ENCODE results near the gene TBL1X.
"Not testable (repeated sequence)": the region's sequence is repeated elsewhere in the genome, so short reads cannot be mapped to it uniquely, and the experiment has no call there.

TBL1X gene

DNA sequence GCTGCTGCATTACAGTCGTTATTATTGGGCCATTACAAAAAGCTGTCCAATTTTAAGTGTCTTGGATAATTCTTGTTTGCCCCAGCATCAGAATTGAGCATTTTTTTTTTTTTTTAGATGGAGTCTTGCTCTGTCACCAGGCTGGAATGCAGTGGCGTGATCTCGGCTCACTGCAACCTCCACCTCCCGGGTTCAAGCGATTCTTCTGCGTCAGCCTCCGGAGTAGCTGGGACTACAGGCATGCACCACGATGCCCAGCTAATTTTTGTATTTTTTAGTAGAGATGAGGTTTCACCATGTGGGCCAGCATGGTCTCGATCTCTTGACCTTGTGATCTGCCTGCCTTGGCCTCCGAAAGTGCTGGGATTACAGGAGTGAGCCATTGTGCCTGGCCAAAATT lies 71.3 kb downstream of the TBL1X start:
- not testable (repeated sequence) for H3K27me3 ChIP-seq (ENCODE audit: insufficient read depth, low read length); H3K4me3 ChIP-seq (ENCODE audit: low read length); H3K27ac ChIP-seq (ENCODE audit: low read depth, low read length); H3K9me3 ChIP-seq (ENCODE audit: insufficient read depth, low read depth, low read length); H3K36me3 ChIP-seq (ENCODE audit: insufficient read depth, low read length); H3K9ac ChIP-seq (ENCODE audit: low read depth, low read length)
- peaks cover 36% of the 10 kb centered on the region for H3K4me1 ChIP-seq (ENCODE audit: insufficient read depth, low read length)
- 89% methylated on average over 10 of the region's 10 CpGs for WGBS

DNA sequence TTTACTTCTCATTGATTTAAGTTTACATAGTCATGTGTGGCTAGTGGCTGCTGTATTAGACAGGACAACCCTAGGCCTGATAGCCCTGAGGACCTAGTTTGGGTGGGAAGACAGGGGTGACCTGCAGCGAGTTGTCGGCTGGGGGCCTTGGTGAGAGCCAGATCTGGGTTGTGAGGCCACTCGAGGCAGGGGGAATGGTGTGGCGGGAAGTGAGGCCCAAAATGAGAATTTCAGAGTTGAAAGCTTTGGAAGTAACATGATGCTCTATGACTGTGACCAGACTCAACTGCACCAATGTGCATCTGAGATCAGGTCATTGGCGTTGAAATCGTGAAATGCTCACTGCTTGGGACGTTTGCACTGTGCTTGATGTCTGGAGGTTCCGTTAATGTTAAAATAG lies 72.9 kb downstream of the TBL1X start:
- Histone ChIP-seq H3K9me3 (ENCODE audit: insufficient read depth, low read depth, low read length) (no peaks in the 10 kb centered on the region), H3K27me3 (ENCODE audit: insufficient read depth, low read length) (no peaks in the 10 kb centered on the region), H3K27ac (ENCODE audit: low read depth, low read length) (no peak overlapping the region), H3K9ac (ENCODE audit: low read depth, low read length) (no peak overlapping the region), H3K4me3 (ENCODE audit: low read length) (no peak overlapping the region), H3K4me1 (ENCODE audit: insufficient read depth, low read length) (peaks cover 34% of the 10 kb centered on the region), H3K36me3 (ENCODE audit: insufficient read depth, low read length) (no peaks in the 10 kb centered on the region)
- WGBS, result 97% methylated on average over 8 of the region's 8 CpGs

DNA sequence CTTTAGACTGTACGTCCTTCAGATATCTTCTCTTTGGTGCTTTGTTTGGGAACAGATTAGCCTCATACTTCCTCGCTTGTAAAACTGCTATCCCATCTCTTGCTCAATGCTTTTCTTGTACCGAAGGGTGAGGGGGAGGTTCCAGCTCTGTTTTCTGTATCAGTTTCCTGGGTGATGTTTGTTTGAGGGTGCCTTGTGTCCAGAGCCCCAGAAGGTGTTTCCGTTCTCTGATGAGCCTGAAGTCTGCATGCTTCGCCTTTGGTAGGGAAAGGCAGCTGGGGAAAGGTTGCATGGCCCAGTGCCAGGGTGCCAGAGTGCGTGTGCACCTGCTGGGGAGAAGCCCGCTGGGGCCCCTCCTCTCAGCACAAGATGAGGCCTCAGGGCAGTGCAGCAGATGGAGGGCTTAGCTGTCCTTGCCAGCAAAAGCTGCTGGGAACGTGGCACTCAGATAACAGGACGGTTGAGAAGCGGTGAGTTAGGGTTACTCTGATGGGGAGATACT lies 73.7 kb downstream of the TBL1X start:
- Histone ChIP-seq H3K9me3 (ENCODE audit: insufficient read depth, low read depth, low read length) (no peaks in the 10 kb centered on the region), H3K4me3 (ENCODE audit: low read length) (no peak overlapping the region), H3K27ac (ENCODE audit: low read depth, low read length) (no peak overlapping the region), H3K36me3 (ENCODE audit: insufficient read depth, low read length) (no peaks in the 10 kb centered on the region), H3K4me1 (ENCODE audit: insufficient read depth, low read length) (peaks cover 31% of the 10 kb centered on the region), H3K27me3 (ENCODE audit: insufficient read depth, low read length) (no peaks in the 10 kb centered on the region), H3K9ac (ENCODE audit: low read depth, low read length) (no peak overlapping the region)
- WGBS, result 95% methylated on average over 10 of the region's 10 CpGs

DNA sequence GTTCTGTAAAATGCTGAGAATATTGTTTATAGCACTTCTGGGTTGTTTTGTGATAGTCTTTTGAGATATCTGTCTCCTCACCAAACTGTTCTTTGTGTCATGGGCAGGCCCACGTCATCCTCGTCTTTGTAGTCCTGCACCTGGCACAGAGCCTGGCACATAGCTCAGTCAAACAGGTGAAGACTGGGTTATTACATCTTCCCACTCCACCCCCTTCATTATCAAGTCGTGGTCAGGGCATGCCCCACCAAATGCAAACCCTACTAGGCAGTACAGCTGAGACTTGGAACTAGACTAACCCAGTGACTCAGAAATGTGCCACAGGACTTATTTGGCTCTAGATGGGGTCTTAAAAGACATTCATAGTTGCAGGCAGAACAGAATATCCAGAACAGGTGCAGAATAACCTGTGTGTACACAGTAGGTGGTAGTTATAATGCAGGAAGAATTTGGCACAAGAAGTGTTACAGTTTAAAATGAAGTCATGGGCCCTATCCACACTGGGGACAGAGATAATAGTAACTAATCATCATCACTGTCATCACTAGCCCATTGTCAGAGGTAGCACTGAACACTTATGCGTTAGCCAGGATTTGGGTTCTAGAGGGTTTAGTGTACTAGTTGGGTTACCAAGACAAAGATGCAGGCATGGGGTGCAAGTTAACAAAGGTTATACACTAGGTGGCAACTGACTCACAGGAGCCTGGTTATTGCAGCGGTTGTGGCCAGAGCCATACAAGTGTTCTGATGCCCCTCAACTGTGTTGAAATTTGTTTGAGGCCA lies 74.9 kb downstream of the TBL1X start:
- Histone ChIP-seq H3K27ac (ENCODE audit: low read depth, low read length) (no peak overlapping the region), H3K36me3 (ENCODE audit: insufficient read depth, low read length) (no peaks in the 10 kb centered on the region), H3K9ac (ENCODE audit: low read depth, low read length) (no peak overlapping the region), H3K4me3 (ENCODE audit: low read length) (no peak overlapping the region), H3K27me3 (ENCODE audit: insufficient read depth, low read length) (no peaks in the 10 kb centered on the region), H3K9me3 (ENCODE audit: insufficient read depth, low read depth, low read length) (no peaks in the 10 kb centered on the region), H3K4me1 (ENCODE audit: insufficient read depth, low read length) (peaks cover 19% of the 10 kb centered on the region)
- 87% methylated on average over 5 of the region's 5 CpGs for WGBS

DNA sequence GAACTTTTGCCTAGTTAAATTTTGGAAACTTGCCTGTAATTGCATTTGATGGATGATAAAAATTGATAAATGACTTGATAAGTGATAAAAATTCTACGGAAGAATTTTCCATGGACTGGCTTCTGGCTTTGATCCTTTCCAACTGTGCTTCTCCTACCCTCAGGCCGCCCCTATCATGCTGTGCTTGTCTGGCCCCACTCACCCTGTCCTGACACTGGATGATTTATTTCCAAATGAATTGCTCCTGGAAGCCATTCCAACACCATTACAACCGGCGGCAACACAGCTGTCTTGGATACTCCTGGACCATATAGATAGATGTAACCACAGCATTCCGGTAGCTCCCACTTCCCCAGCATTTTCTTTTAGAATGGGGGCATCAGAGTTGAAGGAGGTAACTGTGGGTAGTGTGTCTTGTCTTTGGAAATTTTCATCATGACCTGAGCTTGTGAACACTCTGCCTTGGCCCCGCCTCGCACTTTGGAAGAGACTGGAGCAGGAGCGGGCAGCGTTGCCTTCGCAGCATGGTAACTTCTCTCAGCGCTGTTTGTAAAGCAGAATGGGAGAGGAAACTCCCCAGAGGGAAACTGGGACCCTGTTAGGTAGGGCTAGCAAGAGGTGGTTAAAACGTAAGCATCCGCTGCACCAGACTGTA lies 77.4 kb downstream of the TBL1X start:
- Histone ChIP-seq H3K27ac (ENCODE audit: low read depth, low read length) (no peak overlapping the region), H3K9me3 (ENCODE audit: insufficient read depth, low read depth, low read length) (no peaks in the 10 kb centered on the region), H3K4me3 (ENCODE audit: low read length) (no peak overlapping the region), H3K27me3 (ENCODE audit: insufficient read depth, low read length) (no peaks in the 10 kb centered on the region), H3K9ac (ENCODE audit: low read depth, low read length) (no peak overlapping the region), H3K36me3 (ENCODE audit: insufficient read depth, low read length) (no peaks in the 10 kb centered on the region), H3K4me1 (ENCODE audit: insufficient read depth, low read length) (0 out of 2 replicates have a peak, but pooled peaks cover 7% of the 10 kb centered on the region)
- 90% methylated on average over 12 of the region's 13 CpGs for WGBS

GRCh38 chrX:9542761-9543111 lies 77.9 kb downstream of the TBL1X start:
- WGBS, result 84% methylated on average over 12 of the region's 12 CpGs
- 0 out of 2 replicates have a peak, but pooled peaks cover 7% of the 10 kb centered on the region for H3K4me1 ChIP-seq (ENCODE audit: insufficient read depth, low read length)
- H3K27ac ChIP-seq (ENCODE audit: low read depth, low read length), result no peak overlapping the region

DNA sequence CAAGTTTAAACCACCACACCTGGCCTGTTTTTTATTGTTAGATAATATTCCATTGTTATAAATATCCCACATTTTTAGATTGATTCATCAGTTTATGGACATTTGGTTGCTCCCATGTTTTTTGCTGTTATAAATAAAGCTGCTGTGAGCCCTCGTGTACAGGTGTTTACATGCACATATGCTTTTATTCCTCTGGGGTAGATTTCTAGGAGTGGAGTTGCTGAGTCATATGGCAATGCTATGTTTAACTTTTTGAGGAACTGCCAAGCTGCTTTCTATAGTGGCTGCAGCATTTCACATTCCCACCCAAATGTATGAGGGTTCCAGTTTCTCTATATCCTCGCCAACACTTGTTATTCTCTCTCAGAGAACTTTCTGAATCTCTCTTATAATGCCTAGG lies 90.5 kb downstream of the TBL1X start:
- H3K36me3 ChIP-seq (ENCODE audit: insufficient read depth, low read length), result no peaks in the 10 kb centered on the region
- H3K27ac ChIP-seq (ENCODE audit: low read depth, low read length), result no peak overlapping the region
- H3K4me1 ChIP-seq (ENCODE audit: insufficient read depth, low read length), result no peaks in the 10 kb centered on the region
- no peak overlapping the region for H3K9ac ChIP-seq (ENCODE audit: low read depth, low read length)
- no peak overlapping the region for H3K4me3 ChIP-seq (ENCODE audit: low read length)
- H3K27me3 ChIP-seq (ENCODE audit: insufficient read depth, low read length), result no peaks in the 10 kb centered on the region
- H3K9me3 ChIP-seq (ENCODE audit: insufficient read depth, low read depth, low read length), result no peaks in the 10 kb centered on the region
- WGBS, result 83% methylated on average over 1 of the region's 2 CpGs

More at GRCh38 chrX:9542761-9543111, 77.9 kb downstream of the TBL1X start:
- H3K36me3 ChIP-seq (ENCODE audit: insufficient read depth, low read length), result no peaks in the 10 kb centered on the region
- no peak overlapping the region for H3K4me3 ChIP-seq (ENCODE audit: low read length)
- H3K9ac ChIP-seq (ENCODE audit: low read depth, low read length), result no peak overlapping the region
- H3K27me3 ChIP-seq (ENCODE audit: insufficient read depth, low read length), result no peaks in the 10 kb centered on the region
- no peaks in the 10 kb centered on the region for H3K9me3 ChIP-seq (ENCODE audit: insufficient read depth, low read depth, low read length)

DNA sequence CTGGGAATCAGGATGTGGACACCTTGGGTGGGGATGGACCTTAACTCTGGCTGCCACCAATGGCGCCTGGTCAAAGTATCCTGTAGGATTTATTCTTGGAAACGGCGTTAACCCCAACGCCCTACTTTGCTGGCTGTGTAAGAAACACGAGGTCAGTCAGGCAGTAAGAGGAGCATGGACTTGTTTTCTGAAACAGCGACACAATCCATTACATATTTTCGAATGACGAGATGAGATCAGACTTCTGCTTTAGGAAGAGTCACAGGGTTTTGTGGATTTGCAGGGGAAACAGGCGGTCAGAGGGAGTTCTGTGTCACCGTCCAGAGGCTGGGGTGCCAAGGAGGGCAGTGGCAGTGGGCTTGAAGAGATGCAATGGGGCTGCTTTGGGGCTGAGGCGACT lies 92.2 kb downstream of the TBL1X start:
- 94% methylated on average over 11 of the region's 11 CpGs for WGBS
- Histone ChIP-seq H3K9me3 (ENCODE audit: insufficient read depth, low read depth, low read length) (no peaks in the 10 kb centered on the region), H3K4me1 (ENCODE audit: insufficient read depth, low read length) (no peaks in the 10 kb centered on the region), H3K4me3 (ENCODE audit: low read length) (no peak overlapping the region), H3K27me3 (ENCODE audit: insufficient read depth, low read length) (no peaks in the 10 kb centered on the region), H3K36me3 (ENCODE audit: insufficient read depth, low read length) (no peaks in the 10 kb centered on the region), H3K9ac (ENCODE audit: low read depth, low read length) (no peak overlapping the region), H3K27ac (ENCODE audit: low read depth, low read length) (no peak overlapping the region)

DNA sequence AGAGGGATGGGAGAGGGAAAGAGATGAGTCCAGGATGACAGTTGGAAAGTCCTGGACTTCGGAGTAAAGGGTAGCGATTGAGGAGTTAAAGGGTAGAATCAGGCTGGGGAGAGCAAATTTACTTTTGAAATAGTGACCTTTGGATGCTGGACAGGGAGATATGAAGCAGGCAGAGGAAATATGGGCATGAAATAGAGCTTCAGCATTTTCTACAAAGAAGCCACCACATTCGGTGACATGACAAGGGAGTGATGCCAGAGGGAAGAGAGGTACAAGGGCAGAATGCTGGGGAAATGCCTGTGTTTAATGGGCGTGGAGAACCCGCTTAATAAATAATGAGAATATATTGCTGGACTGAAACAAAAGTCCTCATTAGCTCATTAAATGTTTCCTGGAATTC lies 92.7 kb downstream of the TBL1X start:
- Histone ChIP-seq H3K9me3 (ENCODE audit: insufficient read depth, low read depth, low read length) (no peaks in the 10 kb centered on the region), H3K9ac (ENCODE audit: low read depth, low read length) (no peak overlapping the region), H3K36me3 (ENCODE audit: insufficient read depth, low read length) (no peaks in the 10 kb centered on the region), H3K4me1 (ENCODE audit: insufficient read depth, low read length) (no peaks in the 10 kb centered on the region), H3K27ac (ENCODE audit: low read depth, low read length) (no peak overlapping the region), H3K27me3 (ENCODE audit: insufficient read depth, low read length) (no peaks in the 10 kb centered on the region), H3K4me3 (ENCODE audit: low read length) (no peak overlapping the region)
- WGBS, result 89% methylated on average over 5 of the region's 5 CpGs

GRCh38 chrX:9558615-9559014 lies 93.8 kb downstream of the TBL1X start:
- H3K9ac ChIP-seq (ENCODE audit: low read depth, low read length), result no peak overlapping the region
- H3K4me1 ChIP-seq (ENCODE audit: insufficient read depth, low read length), result no peaks in the 10 kb centered on the region
- no peak overlapping the region for H3K4me3 ChIP-seq (ENCODE audit: low read length)
- no peaks in the 10 kb centered on the region for H3K27me3 ChIP-seq (ENCODE audit: insufficient read depth, low read length)
- no peaks in the 10 kb centered on the region for H3K36me3 ChIP-seq (ENCODE audit: insufficient read depth, low read length)
- 91% methylated on average over 4 of the region's 4 CpGs for WGBS
- H3K27ac ChIP-seq (ENCODE audit: low read depth, low read length), result no peak overlapping the region
- no peaks in the 10 kb centered on the region for H3K9me3 ChIP-seq (ENCODE audit: insufficient read depth, low read depth, low read length)

DNA sequence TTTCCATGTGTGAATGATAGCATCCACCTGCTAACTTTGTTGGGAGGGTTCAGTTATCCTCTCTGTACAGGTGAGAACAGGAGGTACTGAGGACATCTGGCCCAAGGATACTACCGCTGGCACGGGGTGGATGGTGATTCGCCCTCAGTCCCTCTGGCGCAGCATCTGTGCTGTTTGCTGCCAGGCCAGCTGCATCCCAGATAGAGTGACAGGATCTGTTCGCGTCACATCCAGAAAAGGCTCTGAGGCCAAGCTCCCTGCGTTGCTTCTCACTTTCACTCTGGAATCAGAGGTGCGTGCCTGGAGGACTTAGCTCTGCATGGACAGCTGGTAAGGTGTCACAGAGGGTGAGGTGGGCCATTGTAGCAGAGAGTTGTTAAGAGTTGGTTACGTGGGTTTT lies 95.4 kb downstream of the TBL1X start:
- Histone ChIP-seq H3K4me3 (ENCODE audit: low read length) (no peak overlapping the region), H3K9ac (ENCODE audit: low read depth, low read length) (no peak overlapping the region), H3K27me3 (ENCODE audit: insufficient read depth, low read length) (no peaks in the 10 kb centered on the region), H3K9me3 (ENCODE audit: insufficient read depth, low read depth, low read length) (no peaks in the 10 kb centered on the region), H3K4me1 (ENCODE audit: insufficient read depth, low read length) (no peaks in the 10 kb centered on the region), H3K27ac (ENCODE audit: low read depth, low read length) (no peak overlapping the region), H3K36me3 (ENCODE audit: insufficient read depth, low read length) (no peaks in the 10 kb centered on the region)
- 96% methylated on average over 9 of the region's 9 CpGs for WGBS

All from HUES64 (cell line).